Astrocyte of the cerebellum (primary cell): ENCODE data around the gene SCN4A.
"Not testable (repeated sequence)": the region's sequence is repeated elsewhere in the genome, so short reads cannot be mapped to it uniquely, and the experiment has no call there.

ENCODE experiments used
- DNase-seq: peaks from one replicate; pipeline ENCODE4 v3.0.0-alpha.2; 2011; ENCODE audit warnings: low read depth
- H3K4me3 ChIP-seq: 2 replicates; pipeline ENCODE4 v1.5.1; 2011; ENCODE audit warnings: mild to moderate bottlenecking, low read depth, low read length, moderate library complexity
- CTCF ChIP-seq: IDR thresholded peaks from 2 replicates; pipeline ENCODE4 v1.5.1; 2012; ENCODE audit warnings: low read length, low read depth, moderate library complexity, mild to moderate bottlenecking; ENCODE audit errors: missing control alignments
- in situ Hi-C: cut with HindIII; loops from 2 replicates; pipeline ENCODE4 v1.10.0; 2017; ENCODE audit warnings: low sequenced_read_pairs

The SCN4A gene

GRCh38 chr17:63889026-63889848 is 83.5 kb downstream of the SCN4A start:
- DNase-seq, in situ Hi-C loops, H3K4me3 ChIP-seq: not testable (repeated sequence)
- peak; percentile 46 for TF ChIP-seq CTCF
